ENCODE data around the gene SPAG16.

DNA sequence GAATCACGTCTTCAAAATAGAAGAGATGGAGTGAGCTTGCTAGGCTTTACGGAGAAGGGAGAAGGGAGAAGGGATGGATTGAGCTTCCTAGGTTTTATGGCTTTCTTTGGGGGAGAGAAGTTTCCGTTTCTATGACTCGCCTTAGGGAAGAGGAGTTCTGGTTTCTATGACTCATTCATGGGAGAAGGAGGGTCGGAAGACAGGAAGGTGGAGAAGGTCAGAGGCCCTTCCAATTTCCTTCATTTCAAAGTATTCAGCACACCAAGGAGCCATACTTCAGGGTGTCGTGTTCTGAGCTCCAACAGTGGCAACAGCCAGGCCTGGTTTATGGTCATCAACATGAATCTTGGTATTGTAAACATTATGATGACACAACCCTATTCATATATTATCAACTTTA, 841.9 kb downstream of the SPAG16 start:
- TF ChIP-seq, protein P1, sequence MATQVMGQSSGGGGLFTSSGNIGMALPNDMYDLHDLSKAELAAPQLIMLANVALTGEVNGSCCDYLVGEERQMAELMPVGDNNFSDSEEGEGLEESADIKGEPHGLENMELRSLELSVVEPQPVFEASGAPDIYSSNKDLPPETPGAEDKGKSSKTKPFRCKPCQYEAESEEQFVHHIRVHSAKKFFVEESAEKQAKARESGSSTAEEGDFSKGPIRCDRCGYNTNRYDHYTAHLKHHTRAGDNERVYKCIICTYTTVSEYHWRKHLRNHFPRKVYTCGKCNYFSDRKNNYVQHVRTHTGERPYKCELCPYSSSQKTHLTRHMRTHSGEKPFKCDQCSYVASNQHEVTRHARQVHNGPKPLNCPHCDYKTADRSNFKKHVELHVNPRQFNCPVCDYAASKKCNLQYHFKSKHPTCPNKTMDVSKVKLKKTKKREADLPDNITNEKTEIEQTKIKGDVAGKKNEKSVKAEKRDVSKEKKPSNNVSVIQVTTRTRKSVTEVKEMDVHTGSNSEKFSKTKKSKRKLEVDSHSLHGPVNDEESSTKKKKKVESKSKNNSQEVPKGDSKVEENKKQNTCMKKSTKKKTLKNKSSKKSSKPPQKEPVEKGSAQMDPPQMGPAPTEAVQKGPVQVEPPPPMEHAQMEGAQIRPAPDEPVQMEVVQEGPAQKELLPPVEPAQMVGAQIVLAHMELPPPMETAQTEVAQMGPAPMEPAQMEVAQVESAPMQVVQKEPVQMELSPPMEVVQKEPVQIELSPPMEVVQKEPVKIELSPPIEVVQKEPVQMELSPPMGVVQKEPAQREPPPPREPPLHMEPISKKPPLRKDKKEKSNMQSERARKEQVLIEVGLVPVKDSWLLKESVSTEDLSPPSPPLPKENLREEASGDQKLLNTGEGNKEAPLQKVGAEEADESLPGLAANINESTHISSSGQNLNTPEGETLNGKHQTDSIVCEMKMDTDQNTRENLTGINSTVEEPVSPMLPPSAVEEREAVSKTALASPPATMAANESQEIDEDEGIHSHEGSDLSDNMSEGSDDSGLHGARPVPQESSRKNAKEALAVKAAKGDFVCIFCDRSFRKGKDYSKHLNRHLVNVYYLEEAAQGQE (IDR thresholded peaks at IDR 0.05; ENCODE audit: insufficient replicate concordance, low read depth), result no peak
- TF ChIP-seq, protein P2, sequence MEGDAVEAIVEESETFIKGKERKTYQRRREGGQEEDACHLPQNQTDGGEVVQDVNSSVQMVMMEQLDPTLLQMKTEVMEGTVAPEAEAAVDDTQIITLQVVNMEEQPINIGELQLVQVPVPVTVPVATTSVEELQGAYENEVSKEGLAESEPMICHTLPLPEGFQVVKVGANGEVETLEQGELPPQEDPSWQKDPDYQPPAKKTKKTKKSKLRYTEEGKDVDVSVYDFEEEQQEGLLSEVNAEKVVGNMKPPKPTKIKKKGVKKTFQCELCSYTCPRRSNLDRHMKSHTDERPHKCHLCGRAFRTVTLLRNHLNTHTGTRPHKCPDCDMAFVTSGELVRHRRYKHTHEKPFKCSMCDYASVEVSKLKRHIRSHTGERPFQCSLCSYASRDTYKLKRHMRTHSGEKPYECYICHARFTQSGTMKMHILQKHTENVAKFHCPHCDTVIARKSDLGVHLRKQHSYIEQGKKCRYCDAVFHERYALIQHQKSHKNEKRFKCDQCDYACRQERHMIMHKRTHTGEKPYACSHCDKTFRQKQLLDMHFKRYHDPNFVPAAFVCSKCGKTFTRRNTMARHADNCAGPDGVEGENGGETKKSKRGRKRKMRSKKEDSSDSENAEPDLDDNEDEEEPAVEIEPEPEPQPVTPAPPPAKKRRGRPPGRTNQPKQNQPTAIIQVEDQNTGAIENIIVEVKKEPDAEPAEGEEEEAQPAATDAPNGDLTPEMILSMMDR (IDR thresholded peaks at IDR 0.05; ENCODE audit: insufficient read depth, low read length), result no peak
- TF ChIP-seq GABPA (IDR thresholded peaks at IDR 0.05; ENCODE audit: low read depth), result no peak

All from HL-60 (cell line).